ENCODE data around the gene SPNS2.

DNA sequence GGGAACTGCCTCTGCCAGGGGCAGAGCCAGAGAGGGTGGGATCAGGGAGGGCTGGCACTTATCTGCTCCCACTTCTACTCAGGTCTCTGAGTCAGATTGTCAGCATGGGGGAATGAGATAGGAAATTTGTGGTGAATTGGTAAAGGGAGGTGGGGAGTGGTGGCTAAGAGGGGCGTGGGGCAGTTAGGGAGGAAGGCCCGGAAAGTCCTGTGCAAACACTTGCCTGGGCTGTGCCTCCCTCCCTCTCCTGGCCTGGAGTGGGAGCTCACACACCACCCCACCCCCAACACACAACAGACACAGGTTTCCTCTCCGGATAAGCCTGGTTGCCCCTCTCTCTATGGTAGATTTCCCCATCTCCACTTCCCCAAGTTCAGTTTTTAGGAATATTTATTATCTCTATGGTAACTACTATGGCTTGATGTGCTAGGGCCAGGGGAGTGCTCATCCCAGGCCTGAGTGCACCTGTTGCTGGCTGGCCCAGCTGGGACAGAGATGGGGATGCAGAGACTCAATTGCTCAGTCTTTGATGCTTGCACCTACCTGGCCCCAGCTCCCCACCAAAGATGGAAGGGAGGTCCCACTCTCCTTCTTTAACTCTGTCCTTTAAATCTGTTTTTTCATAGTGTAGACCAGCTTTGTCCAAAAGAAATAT, 2.7 kb downstream of the SPNS2 start:
- no peak for TF ChIP-seq EZH2 (IDR thresholded peaks at IDR 0.05; ENCODE audit: low read length)
- TF ChIP-seq, protein P1, sequence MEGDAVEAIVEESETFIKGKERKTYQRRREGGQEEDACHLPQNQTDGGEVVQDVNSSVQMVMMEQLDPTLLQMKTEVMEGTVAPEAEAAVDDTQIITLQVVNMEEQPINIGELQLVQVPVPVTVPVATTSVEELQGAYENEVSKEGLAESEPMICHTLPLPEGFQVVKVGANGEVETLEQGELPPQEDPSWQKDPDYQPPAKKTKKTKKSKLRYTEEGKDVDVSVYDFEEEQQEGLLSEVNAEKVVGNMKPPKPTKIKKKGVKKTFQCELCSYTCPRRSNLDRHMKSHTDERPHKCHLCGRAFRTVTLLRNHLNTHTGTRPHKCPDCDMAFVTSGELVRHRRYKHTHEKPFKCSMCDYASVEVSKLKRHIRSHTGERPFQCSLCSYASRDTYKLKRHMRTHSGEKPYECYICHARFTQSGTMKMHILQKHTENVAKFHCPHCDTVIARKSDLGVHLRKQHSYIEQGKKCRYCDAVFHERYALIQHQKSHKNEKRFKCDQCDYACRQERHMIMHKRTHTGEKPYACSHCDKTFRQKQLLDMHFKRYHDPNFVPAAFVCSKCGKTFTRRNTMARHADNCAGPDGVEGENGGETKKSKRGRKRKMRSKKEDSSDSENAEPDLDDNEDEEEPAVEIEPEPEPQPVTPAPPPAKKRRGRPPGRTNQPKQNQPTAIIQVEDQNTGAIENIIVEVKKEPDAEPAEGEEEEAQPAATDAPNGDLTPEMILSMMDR (optimal IDR thresholded peaks at IDR 0.05 in 1 of 3, IDR thresholded peaks at IDR 0.05 in 1 of 3, conservative IDR thresholded peaks at IDR 0.05 in 1 of 3; ENCODE audit: extremely low read depth in 1 of 3, insufficient read depth in 2 of 3, low read length in 3 of 3), result no peak
